NCI-H1694 (cell line): ENCODE data around the gene ARID3B.
A peak's percentile ranks its signal among the peaks of the same experiment; 100 is the strongest.
"Not testable (repeated sequence)": the region's sequence is repeated elsewhere in the genome, so short reads cannot be mapped to it uniquely, and the experiment has no call there.

Experiments
- DNase-seq: peaks from one replicate; lab custom pipeline; 2025; lab: John Stamatoyannopoulos, UW

The ARID3B gene

GRCh38 chr15:74535388-74536084 is 5.5 kb upstream of the ARID3B start:
- DNase-seq, result no peak

GRCh38 chr15:74537736-74538135 is 3.3 kb upstream of the ARID3B start:
- no peak for DNase-seq

GRCh38 chr15:74539521-74539920 is 1.5 kb upstream of the ARID3B start:
- not testable (repeated sequence) for DNase-seq

- no peak for DNase-seq
Measured at GRCh38 chr15:74540161-74540760, 759 bp upstream of the ARID3B start.

- DNase-seq, result no peak
Measured at GRCh38 chr15:74541494-74542165, 610 bp downstream of the ARID3B start.

- DNase-seq, result no peak
Measured at GRCh38 chr15:74542166-74543042, 1.4 kb downstream of the ARID3B start.

GRCh38 chr15:74543043-74543422 is 2.0 kb downstream of the ARID3B start:
- no peak for DNase-seq

GRCh38 chr15:74543583-74543982 is 2.6 kb downstream of the ARID3B start:
- no peak for DNase-seq

- DNase-seq, result no peak
Measured at GRCh38 chr15:74545086-74545485, 4.1 kb downstream of the ARID3B start.

- DNase-seq, result peak; percentile 93
Measured at GRCh38 chr15:74545776-74546656, 5.0 kb downstream of the ARID3B start.

GRCh38 chr15:74547616-74548015 is 6.6 kb downstream of the ARID3B start:
- no peak for DNase-seq

- DNase-seq, result no peak
Measured at GRCh38 chr15:74548241-74548640, 7.2 kb downstream of the ARID3B start.

GRCh38 chr15:74549816-74550215 is 8.8 kb downstream of the ARID3B start:
- no peak for DNase-seq

GRCh38 chr15:74551714-74552113 is 10.7 kb downstream of the ARID3B start:
- DNase-seq, result no peak

- no peak for DNase-seq
Measured at GRCh38 chr15:74552773-74553441, 11.9 kb downstream of the ARID3B start.

GRCh38 chr15:74555192-74555591 is 14.2 kb downstream of the ARID3B start:
- DNase-seq, result no peak

GRCh38 chr15:74558706-74559105 is 17.7 kb downstream of the ARID3B start:
- no peak for DNase-seq

GRCh38 chr15:74563442-74563841 is 22.4 kb downstream of the ARID3B start:
- no peak for DNase-seq

GRCh38 chr15:74564182-74564581 is 23.2 kb downstream of the ARID3B start:
- no peak for DNase-seq

- DNase-seq, result no peak
Measured at GRCh38 chr15:74565381-74566085, 24.5 kb downstream of the ARID3B start.
